OCI-M1 (cell line): ENCODE data around the gene CYTL1.
"Not testable (repeated sequence)": the region's sequence is repeated elsewhere in the genome, so short reads cannot be mapped to it uniquely, and the experiment has no call there.

Experiments
- DNase-seq: peaks from one replicate; lab custom pipeline; 2025; lab: John Stamatoyannopoulos, UW

The CYTL1 gene, protein sequence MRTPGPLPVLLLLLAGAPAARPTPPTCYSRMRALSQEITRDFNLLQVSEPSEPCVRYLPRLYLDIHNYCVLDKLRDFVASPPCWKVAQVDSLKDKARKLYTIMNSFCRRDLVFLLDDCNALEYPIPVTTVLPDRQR

DNA sequence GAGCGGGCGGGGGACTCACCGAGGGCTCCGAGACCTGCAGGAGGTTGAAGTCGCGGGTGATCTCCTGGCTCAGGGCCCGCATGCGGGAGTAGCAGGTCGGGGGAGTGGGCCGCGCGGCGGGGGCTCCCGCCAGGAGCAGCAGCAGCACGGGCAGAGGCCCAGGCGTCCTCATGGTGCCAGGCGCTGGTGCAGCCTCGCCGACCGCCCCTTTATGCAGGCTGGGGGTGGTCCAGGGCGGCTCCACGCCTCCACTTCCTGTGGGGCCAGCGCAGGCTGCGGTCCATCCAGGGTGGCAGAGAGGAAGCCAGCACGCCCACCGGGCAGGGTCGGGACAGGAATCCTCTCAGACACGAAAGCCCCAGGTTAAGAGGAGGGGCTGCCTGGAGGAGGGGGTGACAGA lies at the start of gene CYTL1:
TSS of gene CYTL1 (minus strand) at position 185 of the 400 bp plus-strand sequence. CDS start at position 172, 13 bp downstream.
- DNase-seq = no peak

DNA sequence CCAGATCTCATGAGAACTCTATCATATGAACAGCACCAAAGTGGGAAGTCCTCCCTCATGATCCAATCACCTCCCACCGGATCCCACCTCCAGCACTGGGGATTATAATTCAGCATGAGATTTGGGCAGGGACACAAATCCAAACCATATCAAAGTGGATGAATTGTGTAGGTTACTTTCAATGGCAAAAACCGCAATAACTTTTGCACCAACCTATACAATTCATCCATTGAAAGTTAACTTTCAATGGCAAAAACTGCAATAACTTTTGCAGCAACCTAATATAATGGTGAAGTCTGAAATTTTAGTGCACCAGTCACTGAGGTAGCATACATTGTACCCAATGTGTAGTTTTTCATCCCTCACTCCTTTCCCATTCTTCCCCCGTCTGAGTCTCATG lies 48.6 kb upstream of the CYTL1 start:
- DNase-seq = no peak

- not testable (repeated sequence) for DNase-seq
Measured at GRCh38 chr4:5066968-5067367, 47.7 kb upstream of the CYTL1 start.

- no peak for DNase-seq
Measured at GRCh38 chr4:5066101-5066500, 46.8 kb upstream of the CYTL1 start.

DNA sequence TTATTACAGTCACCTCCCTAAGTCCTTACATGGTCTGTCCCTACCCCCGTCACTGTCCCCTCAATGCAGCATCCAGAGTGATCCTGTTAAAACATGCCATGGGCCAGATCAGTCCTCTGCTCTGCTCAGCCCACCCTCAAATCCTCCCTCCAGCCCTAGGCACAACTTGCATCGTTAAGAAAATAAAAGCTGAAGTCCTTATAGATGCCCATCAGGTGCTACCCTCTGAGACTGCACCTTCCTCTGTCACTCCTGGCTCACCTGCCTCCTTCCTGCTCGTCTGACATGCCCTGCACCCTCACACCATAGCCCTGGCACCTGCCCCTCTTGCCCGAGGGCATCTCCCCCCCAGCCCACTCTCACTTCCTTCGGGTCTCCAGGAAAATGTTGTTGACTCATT lies 36.2 kb upstream of the CYTL1 start:
- DNase-seq = no peak

- DNase-seq = no peak
Measured at GRCh38 chr4:5054532-5054931, 35.3 kb upstream of the CYTL1 start.

GRCh38 chr4:5052726-5053425 lies 33.6 kb upstream of the CYTL1 start:
- DNase-seq = no peak

DNA sequence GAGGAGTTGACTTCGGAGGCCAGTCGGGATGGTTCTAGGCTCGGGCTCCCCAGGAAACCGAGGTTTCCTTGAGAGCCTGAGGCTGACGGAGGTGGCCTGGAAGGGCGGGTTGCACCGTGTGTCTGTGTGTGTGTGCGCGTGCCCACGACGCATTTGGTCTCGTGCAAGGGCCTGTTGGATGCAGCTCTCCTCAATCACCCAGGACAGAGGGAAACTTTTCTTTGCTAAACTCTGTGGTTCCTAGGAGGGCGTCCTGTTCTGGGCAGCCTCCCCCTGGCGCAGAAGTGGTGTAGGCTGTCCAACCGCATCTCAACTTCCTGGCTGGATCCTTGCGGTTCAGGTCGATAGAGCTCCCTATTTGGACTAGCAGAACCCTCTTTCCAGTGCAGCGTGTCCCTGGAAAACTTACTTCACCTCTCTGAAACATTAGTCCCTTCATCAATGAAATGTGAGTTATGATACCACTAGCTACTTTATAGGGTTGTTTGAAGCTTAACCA lies 33.0 kb upstream of the CYTL1 start:
- no peak for DNase-seq

DNA sequence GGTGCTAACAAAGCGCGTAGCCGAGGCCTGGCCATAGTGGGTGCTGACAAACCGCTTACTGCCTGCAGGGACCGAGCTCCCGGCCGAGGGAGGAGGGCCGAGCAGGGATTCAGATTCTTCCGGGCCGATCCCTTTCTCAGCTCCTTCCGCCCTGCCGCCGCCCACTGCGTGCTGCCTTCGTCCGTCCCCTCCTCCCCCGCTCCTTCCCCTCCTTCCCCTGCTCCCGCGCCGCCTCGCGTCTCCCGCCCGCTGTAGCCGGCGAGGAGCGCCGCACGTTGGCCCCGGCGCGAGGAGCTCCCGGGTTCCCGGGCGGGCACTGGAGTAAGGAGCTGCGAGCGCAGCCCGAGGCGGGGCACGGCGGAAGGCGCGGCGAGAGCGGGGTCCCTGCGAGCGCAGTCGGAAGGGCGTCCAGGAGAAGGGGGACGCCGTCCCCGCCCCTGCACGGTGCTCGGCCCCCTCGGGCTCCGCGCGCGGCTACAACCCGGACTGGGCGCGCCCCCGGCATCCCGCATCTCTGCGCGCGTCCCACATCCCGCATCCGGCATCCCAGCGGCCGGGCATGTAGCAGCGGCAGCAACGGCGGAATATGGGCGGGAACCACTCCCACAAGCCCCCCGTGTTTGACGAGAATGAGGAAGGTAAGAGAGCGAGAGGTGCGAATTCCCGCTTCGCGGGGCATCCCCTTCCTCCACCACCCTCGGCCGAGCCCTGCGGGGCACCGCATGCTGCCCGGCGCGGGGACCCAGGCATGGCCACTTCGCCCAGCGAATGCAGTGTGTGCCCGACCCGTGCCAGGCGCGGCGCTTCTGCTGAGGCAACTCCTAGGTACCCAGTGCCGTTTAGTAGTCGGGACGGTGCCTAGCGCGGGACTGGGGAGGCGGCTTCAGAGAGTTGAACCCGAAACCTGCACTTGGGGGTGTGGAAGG lies 32.3 kb upstream of the CYTL1 start, which contains the start of gene STK32B:
TSS of gene STK32B (plus strand) at position 203 of the 926 bp plus-strand sequence.
- no peak for DNase-seq

DNA sequence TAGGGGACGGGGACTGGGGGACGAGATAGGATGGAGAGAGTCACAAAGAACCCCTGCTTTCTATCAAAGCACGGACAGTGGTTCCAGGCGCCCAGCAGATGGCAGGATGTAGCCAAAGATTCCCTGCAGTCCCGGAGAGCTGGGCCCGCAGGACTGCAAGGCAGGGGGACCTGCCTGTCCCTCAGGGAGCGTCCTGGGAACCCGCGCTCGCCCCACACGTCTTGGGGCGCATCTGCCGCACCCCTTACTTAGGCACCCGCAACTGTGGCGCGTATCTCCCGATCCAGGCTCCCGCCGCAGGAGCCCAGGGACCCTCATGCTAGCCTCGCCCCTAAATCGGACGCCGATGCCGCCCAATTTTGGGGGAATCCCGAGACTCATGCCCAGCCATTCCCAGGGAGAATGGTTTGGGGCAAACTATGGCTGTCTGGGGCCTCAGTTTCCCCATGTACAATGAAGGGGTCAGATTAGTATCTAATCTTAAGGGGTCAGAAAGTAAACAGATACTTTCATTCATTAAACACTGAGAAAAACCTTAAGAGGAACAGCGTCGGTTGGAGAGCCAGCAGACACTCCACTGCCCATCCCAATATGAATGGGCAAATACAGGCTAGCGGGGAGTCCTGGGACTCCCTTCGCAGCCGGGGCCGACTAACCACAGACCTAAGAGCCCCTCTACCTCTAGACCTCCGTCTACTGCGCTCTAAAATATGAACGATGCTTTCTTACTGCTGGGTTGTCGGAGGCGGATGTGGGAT lies 31.4 kb upstream of the CYTL1 start:
- peak; percentile 54 for DNase-seq

DNA sequence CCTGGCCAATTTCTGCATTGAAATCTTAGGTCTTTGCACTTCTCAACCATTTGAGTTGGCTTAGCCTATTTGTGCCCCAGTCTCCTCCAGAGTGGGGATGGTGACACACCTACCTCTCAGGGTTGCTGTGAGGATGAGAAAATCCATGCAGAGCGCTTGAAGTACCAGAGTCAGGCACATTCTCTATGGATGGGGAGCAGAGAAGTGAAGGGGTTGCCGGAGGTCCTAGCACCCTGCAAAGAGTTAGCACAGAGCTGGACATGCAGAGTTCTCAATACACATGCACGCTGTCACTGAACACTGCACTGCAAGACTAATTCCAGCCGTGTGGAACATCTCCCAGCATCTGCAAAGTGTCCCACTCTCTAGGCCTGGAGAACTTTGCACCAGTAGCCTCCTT lies 29.5 kb upstream of the CYTL1 start:
- DNase-seq = no peak

DNA sequence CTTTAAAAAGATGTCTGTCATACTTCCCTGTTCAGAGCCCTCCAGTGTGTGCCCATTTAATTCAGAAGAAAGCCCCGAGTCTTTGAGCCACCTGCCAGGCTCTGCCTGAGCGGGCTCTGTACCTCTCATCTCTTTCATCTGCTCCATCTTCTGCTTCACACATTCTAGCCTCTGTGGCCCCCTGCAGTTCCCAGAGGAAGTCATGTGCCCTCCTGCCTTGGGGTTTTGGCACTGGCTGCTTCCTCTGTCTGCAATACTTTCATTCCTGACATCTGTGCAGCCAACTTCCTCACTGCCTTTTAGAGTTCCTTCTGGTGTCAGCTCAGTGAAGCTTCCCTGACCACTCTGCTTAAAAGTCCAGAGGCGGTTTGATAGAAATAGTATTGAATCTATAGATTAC lies 25.8 kb upstream of the CYTL1 start:
- peak; percentile 50 for DNase-seq

DNA sequence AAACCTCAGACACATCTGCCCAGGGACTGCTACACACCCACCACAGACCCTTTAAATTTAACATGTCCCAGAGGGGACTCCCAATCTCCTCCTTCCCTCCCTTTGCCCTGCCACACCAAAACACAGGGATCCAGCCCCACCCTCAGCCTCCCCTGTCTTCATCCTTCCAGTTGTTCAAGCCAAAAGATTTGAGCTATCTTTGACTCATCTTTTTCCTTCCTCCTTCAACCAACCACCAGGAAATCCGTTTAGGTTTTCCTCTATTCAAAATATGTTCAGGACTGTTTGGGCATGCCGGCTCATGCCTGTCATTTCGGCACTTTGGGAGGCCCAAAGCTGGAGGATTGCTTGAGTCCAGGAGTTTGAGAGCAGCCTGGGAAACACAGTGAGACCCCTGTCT lies 25.1 kb upstream of the CYTL1 start:
- DNase-seq = no peak

DNA sequence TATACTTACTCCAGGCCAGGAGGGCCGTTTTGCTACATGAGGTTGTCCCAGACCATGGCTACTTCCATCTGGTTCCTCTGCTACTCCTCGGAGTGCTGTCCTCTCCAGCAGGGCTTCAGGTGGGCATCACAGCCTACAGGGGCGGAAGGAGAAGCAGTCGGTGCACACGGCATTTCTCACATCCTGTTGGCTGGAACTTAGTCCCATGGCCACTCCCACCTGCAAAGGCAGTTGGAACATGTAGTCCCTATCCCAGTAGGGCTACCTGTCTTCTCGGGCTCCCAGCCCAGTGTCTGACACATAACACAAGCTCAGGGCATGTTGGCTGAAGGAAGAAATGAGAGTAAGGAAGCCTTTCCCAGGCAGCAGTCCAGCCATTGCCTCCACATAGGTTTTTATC lies 24.3 kb upstream of the CYTL1 start:
- no peak for DNase-seq

DNA sequence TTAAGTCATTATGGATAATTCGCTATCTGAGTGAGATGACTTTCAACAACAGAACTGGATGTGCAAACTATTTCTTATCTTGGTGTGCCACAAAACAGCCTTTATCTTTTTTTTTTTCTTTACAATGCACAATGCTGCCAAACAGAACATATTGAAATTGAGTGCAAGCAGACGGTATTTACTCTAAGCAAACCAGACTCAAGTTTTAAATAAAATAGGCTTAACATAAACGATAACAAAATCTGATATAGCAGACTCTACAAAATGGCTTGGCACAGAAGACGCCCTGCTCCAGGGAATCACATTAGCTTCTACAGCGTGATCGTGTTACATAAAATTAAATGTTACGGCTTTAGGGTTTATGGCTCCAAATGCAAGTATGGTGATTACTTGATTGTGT lies 22.4 kb upstream of the CYTL1 start:
- peak; percentile 31 for DNase-seq

DNA sequence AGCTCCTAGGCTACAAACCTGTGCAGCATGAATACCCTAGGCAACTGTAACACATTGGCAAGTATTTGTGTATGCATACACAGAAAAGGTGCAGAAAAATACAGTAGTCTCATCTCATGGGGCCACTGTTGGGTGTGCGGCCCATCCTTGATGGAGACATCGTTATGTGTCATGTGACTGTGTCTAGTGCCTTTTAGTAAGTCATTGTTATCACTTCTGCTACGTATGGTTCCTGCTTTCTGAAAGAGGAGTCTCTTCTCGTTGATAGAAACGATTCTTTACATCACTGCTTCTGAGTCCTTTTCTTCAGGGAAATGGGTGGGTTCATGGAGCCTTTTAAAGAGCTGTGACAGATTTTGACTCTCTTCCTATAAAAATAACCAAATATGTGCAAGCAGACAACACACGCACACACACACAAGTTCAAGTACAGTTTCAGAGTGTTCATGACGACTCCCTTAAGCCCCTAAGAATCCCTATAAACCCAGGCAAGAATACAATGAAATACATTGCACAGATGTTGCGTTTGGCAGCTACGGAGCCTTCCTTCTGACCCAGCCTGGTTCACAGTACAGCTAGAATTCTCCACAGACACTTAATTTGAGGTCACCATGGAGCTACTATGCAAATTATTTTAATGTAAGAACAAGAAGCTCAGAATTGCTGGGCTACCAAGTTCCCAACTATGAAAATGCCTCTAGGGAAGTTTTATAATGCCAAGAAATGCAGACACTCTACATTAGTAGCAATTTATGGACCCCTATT lies 21.8 kb upstream of the CYTL1 start:
- DNase-seq = no peak

DNA sequence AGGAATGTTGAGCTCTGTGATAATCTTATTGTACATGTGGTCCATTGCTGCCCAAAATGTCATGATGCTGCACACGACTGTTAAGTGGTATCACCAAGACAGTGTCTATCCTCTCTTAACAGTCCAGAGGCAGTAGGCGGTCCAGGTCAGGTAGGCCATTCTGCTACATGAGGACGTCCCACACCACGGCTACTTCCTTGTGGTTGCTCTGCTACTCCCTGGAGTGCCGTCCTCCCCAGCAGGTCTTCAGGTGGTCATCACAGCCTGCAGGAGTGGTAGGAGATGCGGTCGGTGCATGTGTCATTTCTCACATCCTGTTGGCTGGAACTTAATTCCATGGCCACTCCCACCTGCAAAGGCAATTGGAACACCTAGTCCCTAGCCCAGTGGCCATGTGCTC lies 20.5 kb upstream of the CYTL1 start:
- DNase-seq = no peak

- peak; percentile 85 for DNase-seq
Measured at GRCh38 chr4:5037553-5038551, 18.6 kb upstream of the CYTL1 start.

- peak; percentile 90 for DNase-seq
Measured at GRCh38 chr4:5036239-5036638, 17.0 kb upstream of the CYTL1 start.

GRCh38 chr4:5034206-5034605 lies 14.9 kb upstream of the CYTL1 start:
- DNase-seq = no peak
